ENCODE data around the gene JAGN1. TPM values are rescaled to one million over a fixed set of nuclear protein-coding genes. Genes with fewer than 3 reads are reported as not detected.

JAGN1 gene
- total RNA-seq, 4 donors from 2014 or later: 50.4 to 91.0 (median 75.6) TPM

DNA sequence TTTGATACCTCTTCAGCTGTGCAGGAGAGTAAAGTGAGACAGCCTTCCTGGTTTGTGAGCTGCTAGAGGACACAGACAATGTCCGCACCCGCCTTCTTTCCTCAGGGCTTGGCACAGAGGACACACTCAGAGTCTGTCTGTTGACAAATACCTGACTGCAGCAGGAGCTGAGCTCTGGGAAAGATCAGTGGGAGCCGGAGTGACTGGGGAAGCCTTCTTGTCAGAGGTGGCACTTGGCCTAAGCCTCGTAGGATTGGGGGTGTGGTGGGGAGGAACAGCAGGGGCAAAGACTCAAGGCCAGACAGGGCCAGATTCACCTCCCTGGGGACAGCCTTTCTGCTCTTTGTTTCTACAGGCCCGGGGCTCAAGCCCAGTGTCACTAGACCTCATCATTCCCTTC, 23.2 kb downstream of the JAGN1 start:
- TF ChIP-seq, protein P1, sequence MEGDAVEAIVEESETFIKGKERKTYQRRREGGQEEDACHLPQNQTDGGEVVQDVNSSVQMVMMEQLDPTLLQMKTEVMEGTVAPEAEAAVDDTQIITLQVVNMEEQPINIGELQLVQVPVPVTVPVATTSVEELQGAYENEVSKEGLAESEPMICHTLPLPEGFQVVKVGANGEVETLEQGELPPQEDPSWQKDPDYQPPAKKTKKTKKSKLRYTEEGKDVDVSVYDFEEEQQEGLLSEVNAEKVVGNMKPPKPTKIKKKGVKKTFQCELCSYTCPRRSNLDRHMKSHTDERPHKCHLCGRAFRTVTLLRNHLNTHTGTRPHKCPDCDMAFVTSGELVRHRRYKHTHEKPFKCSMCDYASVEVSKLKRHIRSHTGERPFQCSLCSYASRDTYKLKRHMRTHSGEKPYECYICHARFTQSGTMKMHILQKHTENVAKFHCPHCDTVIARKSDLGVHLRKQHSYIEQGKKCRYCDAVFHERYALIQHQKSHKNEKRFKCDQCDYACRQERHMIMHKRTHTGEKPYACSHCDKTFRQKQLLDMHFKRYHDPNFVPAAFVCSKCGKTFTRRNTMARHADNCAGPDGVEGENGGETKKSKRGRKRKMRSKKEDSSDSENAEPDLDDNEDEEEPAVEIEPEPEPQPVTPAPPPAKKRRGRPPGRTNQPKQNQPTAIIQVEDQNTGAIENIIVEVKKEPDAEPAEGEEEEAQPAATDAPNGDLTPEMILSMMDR (IDR thresholded peaks at IDR 0.05): no peak
- ATAC-seq (ENCODE audit: low FRiP score): no peak
- no peak for DNase-seq (ENCODE audit: low spot score)

DNA sequence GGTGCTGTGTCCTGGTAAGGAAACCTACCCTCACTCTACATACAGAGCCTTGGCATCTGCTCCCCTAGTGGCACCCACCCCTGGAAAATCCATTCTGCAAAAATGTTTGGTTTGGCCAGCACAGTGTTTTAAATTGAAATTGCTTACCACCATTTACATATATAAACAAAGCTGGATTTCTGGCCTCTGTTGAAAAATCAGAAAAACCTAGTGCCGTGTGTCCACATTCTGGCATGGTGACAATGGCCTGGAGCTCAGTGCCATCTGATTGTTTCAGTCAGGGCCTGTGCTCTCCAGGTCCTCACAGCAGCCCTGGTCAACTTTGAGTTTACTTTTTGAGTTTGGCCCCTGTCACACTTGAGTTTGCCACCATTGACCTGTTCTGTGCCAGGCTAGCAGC, 23.6 kb downstream of the JAGN1 start:
- no peak for DNase-seq (ENCODE audit: low spot score)
- ATAC-seq (ENCODE audit: low FRiP score): no peak
- TF ChIP-seq, protein P1 (IDR thresholded peaks at IDR 0.05): no peak

DNA sequence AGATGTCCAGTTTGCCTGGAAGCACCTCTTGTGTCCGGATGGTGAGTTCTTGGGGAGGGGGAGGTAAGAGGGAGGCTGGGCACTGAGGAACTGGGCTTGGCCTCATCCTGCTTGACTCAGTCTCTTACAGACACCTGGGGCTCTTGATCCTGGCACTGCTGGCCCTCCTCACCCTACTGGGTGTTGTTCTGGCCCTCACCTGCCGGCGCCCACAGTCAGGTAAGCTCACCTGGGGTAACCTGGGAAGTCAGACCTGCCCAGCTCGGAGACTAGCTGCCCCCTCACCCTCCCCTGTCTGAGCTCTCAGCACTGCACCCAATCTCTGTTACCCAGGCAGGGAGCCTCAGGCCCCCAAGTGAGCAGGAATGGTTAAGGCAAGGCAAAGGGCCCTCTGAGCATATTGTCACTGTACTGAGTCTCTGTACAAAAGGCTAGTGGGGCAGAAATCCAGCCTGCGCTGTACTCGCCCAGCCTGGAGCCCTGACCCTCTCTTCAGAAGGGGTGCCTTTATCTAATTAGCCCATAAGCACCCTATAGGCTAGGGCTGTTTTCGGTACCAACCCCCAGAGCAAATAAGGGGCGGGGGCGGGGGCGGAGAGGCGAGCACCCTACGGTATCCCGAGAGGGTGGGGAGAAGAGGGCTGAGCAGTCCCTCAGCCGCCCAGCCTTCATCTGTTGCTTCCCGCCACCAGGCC, 24.3 kb downstream of the JAGN1 start:
- ATAC-seq (ENCODE audit: low FRiP score) (no peak), DNase-seq (ENCODE audit: low spot score) (no peak)
- TF ChIP-seq, protein P1 (IDR thresholded peaks at IDR 0.05): no peak

DNA sequence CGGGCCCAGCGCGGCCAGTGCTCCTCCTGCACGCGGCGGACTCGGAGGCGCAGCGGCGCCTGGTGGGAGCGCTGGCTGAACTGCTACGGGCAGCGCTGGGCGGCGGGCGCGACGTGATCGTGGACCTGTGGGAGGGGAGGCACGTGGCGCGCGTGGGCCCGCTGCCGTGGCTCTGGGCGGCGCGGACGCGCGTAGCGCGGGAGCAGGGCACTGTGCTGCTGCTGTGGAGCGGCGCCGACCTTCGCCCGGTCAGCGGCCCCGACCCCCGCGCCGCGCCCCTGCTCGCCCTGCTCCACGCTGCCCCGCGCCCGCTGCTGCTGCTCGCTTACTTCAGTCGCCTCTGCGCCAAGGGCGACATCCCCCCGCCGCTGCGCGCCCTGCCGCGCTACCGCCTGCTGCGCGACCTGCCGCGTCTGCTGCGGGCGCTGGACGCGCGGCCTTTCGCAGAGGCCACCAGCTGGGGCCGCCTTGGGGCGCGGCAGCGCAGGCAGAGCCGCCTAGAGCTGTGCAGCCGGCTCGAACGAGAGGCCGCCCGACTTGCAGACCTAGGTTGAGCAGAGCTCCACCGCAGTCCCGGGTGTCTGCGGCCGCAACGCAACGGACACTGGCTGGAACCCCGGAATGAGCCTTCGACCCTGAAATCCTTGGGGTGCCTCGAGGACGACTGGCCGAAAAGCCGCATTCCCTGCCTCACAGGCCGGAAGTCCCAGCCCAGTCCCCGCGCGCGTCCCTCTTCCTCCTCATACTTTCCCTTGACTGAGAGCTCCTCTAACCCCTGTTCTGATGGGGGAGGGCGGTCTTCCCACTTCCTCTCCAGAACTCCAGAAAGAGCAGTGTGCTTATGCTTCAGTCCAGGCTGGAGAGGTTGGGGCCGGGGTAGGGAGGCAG, 25.1 kb downstream of the JAGN1 start:
- ATAC-seq (ENCODE audit: low FRiP score): peak; percentile 39
- TF ChIP-seq, protein P1 (IDR thresholded peaks at IDR 0.05): no peak
- DNase-seq (ENCODE audit: low spot score): no peak

DNA sequence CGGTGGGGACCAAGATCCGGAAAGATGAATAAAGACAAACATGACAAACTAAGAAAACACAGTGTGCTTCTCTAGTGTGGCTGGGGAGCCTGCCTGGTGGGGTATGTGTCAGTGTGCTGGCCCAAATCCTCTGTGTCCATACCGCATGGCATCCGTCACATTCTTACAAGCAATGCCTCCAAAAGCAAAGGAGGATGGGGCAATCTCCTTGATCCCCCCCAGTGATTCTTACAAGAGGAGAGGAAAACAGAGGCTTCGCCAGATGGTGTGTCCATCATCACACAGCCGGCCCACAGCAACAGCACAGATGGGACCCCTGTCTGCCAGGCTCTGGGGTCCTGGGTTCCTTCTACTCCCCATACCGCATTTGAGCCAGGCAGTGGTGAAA, 25.9 kb downstream of the JAGN1 start:
- TF ChIP-seq, protein P1 (IDR thresholded peaks at IDR 0.05): no peak
- peak; percentile 39 for ATAC-seq (ENCODE audit: low FRiP score)
- no peak for DNase-seq (ENCODE audit: low spot score)

DNA sequence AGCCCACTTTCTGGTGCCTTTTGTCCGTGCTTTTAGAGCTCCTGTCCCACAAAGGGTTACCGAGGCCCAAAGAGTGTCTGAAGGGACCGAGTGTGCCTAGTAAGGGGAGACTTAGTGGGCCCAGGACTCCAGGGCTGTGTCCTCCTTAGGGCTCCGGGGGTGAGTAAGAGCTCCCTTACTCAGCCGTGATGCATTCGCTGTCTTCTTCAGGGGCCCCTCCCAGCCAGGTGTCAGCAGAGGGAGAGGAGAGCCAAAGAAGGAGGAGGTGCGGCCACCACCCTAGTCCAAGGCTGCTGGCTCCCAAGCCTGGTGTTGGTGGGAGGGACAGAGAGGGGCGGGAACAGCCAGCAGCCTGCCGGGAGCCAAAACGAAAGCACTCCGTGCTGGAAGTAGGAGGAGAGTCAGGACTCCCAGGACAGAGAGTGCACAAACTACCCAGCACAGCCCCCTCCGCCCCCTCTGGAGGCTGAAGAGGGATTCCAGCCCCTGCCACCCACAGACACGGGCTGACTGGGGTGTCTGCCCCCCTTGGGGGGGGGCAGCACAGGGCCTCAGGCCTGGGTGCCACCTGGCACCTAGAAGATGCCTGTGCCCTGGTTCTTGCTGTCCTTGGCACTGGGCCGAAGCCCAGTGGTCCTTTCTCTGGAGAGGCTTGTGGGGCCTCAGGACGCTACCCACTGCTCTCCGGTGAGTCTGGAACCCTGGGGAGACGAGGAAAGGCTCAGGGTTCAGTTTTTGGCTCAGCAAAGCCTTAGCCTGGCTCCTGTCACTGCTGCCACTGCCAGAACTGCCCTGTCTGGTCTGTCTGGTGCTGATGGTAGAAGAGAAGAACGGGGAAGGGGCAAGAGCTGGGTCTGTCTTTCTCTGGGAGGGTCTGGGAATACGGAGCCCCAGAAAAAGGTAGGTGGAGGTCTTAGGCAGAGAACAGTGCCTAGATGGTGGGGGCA, 26.6 kb downstream of the JAGN1 start, which contains the start of gene IL17RC:
IL17RC (plus strand) TSS at position 365 of the 947 bp plus-strand sequence; CDS start at position 583, 218 bp downstream.
- TF ChIP-seq, protein P1 (IDR thresholded peaks at IDR 0.05): no peak
- ATAC-seq (ENCODE audit: low FRiP score): peak; percentile 95
- peak; percentile 56 for DNase-seq (ENCODE audit: low spot score)
